GM18511 (cell line): ENCODE results near the gene TMEFF2.
A peak's percentile ranks its signal among the peaks of the same experiment; 100 is the strongest.

Experiments
- ATAC-seq: cut with Tn5 transposase; IDR thresholded peaks from one replicate; pipeline ENCODE4 v1.9.1; 2021; ENCODE audit warnings: mild to moderate bottlenecking, moderate library complexity; ENCODE audit not compliant: unreplicated experiment

Gene TMEFF2

GRCh38 chr2:192023006-192023405 is 171.7 kb downstream of the TMEFF2 start:
- no peak for ATAC-seq

GRCh38 chr2:192017844-192018243 is 176.9 kb downstream of the TMEFF2 start:
- ATAC-seq, result no peak

- no peak for ATAC-seq
Measured at GRCh38 chr2:192016265-192016664, 178.5 kb downstream of the TMEFF2 start.

- no peak for ATAC-seq
Measured at GRCh38 chr2:192013211-192013610, 181.5 kb downstream of the TMEFF2 start.

- ATAC-seq, result no peak
Measured at GRCh38 chr2:192011196-192011595, 183.5 kb downstream of the TMEFF2 start.

GRCh38 chr2:192010073-192010472 is 184.7 kb downstream of the TMEFF2 start:
- ATAC-seq, result no peak

GRCh38 chr2:192007581-192008228 is 187.0 kb downstream of the TMEFF2 start:
- no peak for ATAC-seq

- ATAC-seq, result peak; percentile 24
Measured at GRCh38 chr2:192005211-192005610, 189.5 kb downstream of the TMEFF2 start.

GRCh38 chr2:192004188-192004963 is 190.4 kb downstream of the TMEFF2 start:
- peak; percentile 79 for ATAC-seq

- no peak for ATAC-seq
Measured at GRCh38 chr2:192002418-192002817, 192.3 kb downstream of the TMEFF2 start.

GRCh38 chr2:192000196-192000980 is 194.3 kb downstream of the TMEFF2 start:
- ATAC-seq, result no peak

- no peak for ATAC-seq
Measured at GRCh38 chr2:191999101-191999841, 195.5 kb downstream of the TMEFF2 start.

GRCh38 chr2:191995285-191995684 is 199.4 kb downstream of the TMEFF2 start:
- no peak for ATAC-seq

GRCh38 chr2:191994749-191995148 is 200.0 kb downstream of the TMEFF2 start:
- no peak for ATAC-seq

- no peak for ATAC-seq
Measured at GRCh38 chr2:191991442-191991841, 203.3 kb downstream of the TMEFF2 start.

- ATAC-seq, result no peak
Measured at GRCh38 chr2:191985740-191986139, 209.0 kb downstream of the TMEFF2 start.

- ATAC-seq, result no peak
Measured at GRCh38 chr2:191983591-191983990, 211.1 kb downstream of the TMEFF2 start.

- ATAC-seq, result no peak
Measured at GRCh38 chr2:191983186-191983585, 211.5 kb downstream of the TMEFF2 start.

- ATAC-seq, result no peak
Measured at GRCh38 chr2:191981706-191982105, 213.0 kb downstream of the TMEFF2 start.

- ATAC-seq, result no peak
Measured at GRCh38 chr2:191980483-191980882, 214.2 kb downstream of the TMEFF2 start.

- no peak for ATAC-seq
Measured at GRCh38 chr2:191979221-191979730, 215.5 kb downstream of the TMEFF2 start.
